ENCODE data around the gene BAG1.

BAG1 gene

DNA sequence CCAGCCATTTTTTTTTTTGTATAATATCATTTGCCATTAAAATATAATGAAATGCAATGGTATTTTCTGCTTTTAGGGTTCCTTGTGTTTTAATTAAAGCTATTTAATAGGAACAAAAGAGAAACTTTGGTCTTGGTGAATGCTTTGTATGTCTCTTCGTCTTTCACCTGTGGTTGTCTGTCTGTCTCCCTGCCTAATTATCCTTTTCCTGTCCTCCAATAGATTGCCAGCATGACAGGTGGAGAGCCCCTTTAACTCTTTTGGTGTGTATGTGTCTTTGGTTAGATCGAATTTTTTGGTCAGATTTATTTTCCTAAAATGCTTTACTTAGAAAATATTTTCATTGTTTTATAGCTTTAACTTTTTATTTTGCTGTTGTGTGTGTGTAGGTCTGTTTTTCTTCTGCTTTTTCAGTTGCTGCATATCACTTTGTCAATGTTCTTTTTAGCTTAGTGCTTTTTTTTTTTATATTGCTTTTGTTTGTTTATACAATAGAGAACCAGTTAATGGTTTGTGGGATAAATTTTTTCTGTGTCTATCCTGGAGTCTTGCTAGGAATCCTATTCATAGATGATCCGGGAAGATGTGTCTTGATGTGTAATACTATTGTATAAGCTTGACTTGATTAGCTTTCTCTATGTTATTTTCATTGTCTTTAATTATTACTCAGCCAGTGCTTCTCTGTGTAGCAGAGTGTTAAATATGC, 8.9 kb upstream of the BAG1 start:
- DNase-seq = no peak

DNA sequence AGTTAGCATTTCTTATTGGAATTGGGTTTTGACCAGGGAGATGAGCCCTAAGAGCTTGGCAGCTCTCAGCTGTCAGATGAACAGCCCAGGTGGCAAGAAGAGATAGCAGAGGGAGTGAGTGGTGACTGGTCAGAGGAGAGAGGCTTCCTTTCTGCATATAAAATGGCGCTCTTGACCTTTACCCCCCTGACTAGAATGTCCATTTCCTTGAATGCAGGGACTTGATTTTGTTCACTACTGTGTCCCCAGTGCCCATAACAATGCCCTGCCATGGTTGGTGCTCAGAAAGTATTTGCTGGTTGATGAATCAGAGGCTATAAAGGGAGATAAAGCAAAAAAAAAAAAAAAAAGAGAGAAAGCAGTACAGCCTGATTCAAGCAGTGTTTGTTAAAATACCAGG, 7.6 kb upstream of the BAG1 start:
- DNase-seq = no peak

DNA sequence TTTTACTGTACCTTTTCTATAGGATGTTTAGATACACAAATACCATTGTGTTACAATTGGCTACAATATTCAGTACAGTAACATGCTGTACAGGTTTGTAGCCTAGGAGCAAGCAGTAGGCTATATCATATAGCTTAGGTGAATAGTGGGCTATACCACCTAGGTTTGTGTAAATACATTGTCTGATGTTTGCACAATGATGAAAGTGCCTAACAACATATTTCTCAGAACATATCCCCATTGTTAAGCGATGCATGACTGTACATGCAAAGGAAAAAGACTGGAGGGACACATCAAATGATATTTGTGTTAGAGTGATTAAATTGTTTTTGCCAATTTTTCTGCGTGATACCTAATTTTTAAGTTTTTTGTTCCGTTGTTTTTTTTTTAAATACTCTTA, 5.6 kb upstream of the BAG1 start:
- DNase-seq = no peak

DNA sequence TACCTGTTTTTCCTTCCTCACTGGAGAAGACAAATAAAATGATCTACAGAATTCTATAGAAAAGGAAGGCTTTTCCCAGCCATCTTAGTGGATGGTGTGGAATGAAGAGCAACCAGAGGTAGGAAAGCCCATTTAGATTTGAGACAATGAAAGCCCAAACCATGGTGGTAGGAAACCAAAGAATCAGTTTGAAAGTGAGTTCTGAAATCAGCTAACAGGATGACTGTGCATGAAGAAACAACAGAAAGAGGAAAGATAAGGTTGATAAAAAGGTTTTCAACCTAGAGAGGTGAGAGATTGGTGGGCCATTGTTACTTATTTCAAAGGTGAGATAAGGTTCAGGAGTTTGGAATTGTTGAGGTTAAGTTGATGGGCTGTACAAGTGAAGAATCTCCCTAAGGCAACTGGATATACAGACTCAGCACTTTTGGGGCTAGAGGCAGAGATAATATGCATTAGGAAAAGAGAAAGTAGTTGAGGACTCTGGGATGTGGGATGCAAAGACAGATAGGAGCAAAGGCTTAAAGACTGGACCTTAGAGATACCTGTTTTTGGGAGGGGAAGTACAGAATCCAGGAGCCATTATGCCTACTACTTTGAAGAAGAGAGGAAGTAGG, 2.8 kb upstream of the BAG1 start:
- no peak for DNase-seq

DNA sequence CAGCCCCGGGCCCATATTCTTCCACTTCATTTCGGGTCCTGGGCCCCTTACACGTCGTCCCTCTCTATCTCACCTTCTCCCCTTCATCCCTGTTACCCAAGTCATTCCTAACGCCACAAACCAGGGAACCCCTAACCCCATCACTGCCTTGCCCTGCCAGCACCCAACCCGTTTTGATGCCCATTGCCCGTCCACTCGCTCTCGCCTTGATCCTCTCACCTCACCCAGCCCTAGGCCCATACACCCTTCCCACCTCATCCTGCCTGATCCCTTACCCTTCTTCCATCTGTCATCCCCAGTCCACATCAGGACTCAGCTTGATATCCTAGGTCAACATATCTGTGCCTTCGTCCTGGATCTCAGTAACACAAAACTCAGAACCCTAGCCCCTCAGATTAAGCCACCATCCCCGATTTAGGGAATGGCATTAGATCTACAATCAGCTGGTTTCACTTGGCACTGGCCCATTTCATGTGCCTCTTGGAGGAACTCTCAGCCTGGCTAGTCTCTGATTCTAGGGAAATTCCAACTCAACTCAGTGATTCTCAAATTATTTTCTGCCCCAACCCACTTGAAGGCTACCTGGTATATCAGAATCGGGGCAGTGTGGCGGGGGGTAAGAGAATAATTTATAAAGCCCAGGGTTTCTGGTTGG, 830 bp upstream of the BAG1 start:
- no peak for DNase-seq

DNA sequence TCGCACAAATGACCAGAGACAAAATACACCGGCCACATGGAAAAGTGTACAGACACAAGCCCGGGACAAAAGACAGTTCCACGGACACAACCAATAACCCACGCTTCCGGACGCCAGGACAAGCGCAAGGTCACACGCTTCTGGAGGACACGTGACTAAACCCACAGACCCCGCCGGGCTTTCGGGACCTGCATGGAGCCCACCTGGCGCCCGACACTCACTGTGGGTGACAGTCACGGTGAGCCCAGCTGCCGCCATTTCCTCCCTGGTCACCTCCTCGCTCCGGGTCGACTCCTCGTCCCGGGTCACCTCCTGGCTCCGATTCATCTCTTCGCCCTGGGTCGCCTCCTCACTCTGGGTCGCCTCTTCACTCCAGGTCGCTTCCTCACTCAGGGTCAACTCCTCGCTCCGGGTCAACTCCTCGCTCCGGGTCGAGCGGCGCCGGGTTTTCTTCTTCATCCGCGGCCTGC, 470 bp downstream of the BAG1 start:
- peak in 2 of 3 experiments; percentile 1 to 60 for DNase-seq

DNA sequence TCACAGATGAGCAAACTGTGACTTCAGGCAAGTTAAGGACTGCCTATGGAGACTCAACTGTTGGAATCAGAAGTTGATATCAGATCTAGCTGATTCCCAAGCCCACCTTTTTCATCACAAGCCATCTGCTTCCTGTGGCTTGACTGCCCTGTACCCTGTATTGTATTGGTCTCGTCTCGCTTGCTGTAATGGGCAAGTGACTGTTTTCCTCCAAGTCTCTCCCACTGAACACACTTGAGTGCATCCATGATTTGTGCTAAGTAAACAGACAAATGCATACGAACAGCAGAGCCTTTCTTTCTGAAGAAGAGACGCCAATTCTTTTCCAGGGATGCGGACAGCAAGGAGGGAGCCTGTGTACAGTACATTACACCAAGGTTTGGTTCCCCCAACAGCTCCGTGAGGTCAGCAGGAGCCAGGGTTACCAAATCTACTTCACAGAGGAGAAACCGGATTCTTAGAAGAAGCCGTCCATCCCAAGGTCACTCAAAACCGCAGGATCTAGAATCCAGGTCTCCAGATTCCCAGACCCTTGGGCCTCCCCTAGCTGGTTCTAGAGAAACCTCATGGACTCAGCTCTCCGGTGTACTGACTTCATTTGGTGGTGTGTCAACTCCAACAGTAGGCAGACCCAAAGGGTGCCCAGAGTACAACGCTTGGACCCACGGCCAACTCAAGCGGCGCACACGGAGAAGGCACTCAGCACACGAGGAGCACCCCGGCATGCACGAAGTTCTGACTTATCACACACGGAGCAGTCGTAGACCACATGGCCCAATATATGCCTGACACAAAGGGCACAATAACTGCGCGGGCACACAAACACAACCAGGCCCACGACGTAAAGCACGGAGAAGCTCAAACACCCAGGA, 1.1 kb downstream of the BAG1 start:
- peak in 2 of 3 experiments; percentile 6 to 59 for DNase-seq

DNA sequence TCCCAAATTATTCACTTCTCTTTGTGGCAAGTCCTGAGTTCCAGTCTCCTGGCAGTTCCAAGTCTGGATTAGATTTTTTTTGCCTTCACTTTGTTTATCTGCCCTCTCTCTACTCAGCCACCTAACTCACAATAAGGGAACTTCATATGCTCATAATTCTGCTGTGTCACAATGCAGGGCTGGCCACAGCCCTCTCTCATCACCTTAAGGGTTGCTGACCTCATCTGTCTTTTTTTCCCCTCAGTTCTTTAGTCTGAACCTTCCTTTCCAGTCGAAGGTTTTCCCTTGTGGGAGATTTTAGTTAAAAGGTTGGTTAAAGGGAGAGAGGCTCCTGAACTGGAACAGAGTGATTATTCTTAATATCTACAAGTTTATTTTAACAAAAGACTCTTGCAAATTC, 4.1 kb downstream of the BAG1 start:
- DNase-seq = no peak

DNA sequence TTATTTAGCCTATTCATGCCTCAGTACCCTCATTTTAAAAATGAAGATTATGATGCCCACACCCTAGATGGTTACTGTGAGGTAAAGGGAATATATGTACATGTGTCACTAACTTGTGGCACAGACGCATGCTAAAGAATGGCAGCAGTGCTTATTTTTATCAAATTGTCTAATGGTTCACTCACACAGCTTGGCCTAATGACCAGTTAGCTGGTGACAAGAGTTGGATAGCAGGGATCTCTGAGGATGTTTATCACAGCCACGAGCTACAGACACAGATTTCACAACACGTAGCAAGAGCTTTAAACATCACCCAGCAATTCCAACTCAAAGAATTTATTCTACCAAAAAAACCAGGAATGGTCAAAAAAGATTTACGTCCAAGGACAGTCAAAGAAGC, 7.2 kb downstream of the BAG1 start:
- no peak for DNase-seq

DNA sequence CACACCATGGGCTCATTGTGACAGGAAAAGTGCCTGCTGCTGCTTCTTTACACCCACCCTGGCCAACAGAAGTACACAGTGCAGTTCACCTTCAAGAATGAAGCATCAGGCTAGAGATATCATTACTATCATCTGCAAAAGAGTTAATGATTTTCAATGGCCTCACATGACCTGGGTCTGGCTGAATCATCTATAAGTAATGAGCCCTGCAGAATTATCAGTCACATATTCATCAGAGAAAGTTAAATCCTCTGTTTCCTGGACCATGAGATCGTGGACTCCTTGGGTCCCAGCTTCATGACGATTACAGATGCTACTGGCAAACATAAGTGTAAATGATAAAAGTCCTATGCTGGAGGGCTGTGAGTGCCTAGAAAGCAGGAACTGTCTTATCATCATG, 8.3 kb downstream of the BAG1 start:
- no peak for DNase-seq

DNA sequence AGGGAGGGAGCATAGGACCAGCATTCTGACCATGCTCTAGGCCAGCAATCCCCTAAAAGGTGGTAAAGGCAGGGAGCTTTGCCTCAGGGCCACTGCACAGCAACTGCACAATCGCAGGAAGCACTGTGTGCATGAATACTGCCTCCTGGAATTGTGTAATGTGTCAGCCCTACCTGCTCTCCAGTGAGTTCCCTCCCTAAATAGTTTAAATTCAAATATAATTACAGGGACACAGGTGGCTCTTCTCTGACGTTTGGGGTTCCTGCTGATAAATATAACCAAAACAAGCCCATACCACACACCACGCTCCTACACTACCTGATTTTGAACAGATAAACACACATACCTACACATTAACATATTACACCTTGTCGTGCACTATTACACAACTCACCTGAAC, 9.0 kb downstream of the BAG1 start:
- DNase-seq = no peak

DNA sequence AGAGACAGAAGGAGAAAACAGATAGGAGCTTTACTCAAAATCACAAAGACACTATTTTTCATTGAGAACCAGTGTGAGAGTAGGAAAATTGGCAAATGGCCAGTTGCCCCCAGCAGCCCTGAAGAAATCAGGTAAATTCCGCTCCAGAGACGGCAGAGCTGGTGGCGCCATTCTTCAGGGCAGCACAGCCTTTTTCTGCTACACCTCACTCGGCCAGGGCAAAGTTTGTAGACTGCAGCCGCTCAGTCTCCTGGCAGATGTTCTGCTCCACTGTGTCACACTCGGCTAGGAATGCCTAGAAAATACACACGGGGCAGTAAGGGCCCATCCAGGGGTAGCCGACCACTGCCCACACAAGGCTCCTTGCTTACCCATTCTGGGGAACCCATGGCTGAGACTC, 9.5 kb downstream of the BAG1 start:
- DNase-seq = no peak

DNA sequence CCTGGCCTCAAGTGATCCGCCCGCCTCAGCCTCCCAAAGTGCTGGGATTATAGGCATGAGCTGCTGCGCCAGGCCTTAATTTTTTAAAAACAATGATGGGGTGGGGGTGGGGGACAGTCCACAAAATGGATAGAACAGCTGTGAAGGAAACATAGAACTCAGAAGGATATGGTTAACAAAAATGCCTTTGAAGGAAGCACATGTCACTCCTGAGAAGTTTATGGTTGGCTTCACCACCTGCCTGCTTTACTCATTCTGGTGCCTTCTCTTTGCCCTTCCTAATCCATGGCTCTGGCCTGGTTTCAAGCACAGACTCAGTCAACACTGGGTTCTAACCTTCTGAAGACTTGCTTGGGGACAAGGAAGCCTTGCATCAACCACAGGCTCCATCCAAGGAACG, 10.3 kb downstream of the BAG1 start:
- DNase-seq = no peak

DNA sequence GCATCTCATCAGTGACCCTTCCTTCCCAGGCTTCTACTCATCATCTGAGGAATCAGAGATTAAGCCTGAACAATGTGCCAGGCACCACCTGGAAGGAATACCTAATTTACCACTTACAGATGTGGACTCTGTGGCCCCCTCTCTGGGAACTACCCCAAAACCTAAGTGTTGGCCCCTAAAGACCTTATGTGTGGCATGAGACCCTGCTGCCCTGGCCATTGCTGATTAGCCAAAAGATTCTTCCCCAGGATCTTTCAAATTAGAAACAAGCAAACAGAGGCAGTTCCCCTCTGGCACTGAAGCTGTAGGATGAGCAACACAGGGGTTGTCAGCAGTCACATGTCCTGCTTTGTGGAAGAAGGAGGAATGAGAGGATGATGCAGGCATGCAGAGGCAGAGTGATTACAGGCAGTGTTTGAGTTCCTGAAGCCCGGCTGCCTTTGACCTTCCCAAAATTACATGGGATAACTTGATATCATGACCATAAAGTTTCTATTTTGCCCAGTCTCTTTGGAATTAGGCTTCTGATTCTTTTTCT, 14.0 kb downstream of the BAG1 start:
- no peak for DNase-seq

DNA sequence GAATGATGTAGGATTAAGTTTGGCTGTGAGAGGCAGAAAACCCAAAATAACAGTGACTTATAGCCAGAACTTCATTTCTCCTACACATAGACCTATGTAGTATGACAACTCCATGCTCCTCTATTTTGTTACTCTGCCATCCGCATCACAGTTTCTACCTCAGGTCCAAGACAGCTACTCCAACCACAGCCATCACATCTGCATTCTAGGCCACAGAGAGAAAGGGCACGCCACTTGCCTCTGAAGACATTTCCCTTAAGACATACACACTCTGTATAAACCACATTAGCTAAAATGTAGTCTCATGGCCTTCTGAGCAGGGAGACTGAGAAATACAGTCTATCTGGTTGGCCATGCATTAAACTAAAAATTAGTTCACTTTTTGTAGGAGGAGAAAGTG, 14.5 kb downstream of the BAG1 start:
- no peak for DNase-seq

DNA sequence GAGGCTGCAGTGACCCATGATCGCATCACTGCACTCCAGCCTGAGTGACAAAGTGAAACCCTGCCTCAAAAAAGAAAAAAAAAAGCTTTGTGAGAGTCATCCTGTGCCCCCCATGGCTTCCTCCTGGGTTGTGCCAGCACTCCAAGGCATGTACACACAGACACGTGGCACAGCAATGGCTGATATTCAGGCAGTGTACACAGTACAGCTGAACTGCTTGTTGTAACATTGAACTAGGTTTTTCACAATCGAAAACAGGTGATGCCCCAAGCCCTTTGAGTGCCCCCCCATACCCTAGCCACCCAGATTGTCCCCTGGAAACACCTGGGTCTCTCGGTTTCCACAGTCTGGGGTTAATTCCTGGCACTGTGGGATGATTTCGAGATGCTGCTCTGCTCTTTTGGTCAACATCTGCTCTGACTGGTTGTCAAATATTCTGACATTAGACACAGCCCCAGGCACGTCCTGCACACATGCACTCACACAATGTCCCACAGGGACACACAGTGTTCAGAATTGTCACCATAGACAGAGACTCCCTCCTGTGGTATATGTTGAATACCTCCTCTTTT, 15.3 kb downstream of the BAG1 start:
- no peak for DNase-seq

DNA sequence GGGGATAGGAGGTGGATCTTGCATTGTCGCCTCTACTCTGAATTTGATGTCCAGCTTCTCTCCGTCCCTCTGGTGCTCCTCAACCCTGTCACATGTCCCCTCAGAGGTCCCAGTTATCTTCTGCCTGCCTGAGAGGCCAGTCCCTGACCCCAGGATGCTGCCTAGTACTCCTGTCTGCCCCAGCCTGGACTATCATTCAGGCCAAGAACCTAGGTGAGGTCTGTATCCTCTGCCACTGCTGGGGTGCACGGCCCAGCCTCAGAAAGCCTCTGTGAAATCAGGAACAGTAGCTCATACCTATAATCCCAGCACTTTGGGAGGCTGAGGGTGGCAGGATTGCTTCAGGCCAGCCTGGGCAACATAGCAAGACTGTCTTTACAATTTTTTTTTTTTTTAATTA, 15.9 kb downstream of the BAG1 start:
- DNase-seq = no peak

DNA sequence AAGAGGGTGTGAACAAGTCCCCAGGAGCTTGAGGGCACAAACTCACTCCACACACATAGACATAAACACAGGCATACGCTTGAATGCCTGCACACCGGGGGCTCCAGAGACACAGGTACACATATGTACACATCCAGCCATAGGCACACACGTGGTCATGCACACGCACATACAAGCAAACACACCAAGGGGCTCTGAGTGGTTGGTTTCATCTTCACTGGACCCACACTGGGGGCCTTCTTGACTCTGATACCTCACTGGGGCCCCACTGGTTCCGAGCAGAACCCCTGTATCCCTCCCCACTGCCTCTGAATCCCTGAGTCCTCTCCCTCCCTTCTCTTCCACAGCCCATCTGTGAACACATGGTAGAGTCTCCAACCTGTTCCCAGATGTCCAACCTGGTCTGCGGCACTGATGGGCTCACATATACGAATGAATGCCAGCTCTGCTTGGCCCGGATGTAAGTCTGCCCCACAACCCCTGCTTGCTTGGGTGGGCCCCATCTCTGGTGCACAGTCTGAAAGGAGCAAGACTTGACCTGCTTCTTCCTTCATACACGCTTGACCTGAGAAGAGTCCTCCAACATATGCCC, 18.1 kb downstream of the BAG1 start:
- no peak for DNase-seq

DNA sequence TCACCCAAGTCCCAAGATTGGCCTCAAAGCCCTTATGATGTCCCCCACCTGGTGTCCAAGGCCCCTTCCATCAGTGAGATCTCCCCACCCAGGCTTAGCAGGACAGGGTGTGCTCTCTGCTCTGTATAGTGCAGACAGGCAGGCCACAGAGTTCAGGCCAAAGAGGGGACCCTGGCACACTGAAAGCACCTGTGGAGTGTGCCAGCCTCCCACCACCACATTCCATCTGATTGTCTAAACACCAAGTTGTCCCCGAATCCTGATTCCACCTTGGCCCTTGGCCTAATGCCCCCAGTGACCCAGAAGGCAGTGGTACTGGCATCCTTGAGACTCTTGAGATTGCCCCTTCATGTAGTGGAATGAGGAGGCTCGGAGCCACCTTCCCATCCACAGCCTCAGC, 19.2 kb downstream of the BAG1 start:
- no peak for DNase-seq

DNA sequence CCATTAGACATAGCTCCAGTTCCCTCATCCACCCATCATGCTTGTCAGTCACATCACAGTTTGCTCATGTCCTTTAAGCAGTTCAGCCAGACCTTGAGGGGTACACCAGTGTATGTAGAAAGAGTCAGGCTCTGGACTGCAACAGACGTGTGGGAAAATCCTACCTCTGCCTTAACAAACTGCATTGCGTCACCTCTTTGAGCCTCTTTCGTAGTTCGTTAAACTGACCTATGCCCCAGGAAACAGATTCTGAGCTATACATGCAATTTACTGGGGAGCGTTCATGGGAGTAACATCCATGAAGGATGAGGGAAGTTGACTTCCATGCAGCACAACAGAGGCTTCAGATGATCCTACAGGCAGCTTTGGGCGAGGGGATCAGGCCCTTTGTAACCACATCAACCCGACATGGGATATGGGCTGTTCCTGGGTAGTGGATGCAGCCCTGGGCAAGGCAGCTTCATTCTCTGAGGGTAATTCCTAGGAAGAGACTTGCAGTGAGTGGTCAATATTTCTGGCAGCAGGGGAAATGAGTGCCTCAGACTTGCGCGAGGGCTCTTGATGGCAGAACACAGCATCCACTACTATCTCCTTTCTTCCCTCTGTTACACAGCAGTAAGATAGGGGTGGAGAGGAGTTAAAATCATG, 20.2 kb downstream of the BAG1 start:
- no peak for DNase-seq

DNA sequence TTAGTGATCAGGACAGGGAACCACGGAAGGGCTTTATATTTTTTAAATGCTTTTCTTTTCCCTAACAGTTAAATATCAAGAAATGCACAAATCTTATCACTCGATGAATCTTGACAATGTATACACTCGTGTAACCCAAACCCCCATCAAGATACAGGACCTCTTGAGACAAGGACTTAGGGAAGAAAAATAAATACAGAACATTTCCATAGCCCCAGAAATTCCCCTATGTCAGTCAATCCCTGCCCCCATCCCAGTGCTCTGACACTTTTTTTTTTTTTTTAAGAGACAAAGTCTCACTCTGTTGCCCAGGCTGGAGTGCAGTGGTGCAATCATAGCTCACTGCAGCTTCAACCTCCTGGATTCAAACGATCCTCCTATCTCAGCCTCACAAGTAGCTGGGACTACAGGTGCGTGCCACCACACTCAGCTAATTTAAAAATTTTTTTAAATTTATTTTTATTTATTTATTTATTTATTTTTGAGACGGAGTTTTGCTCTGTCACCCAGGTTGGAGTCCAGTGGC, 21.8 kb downstream of the BAG1 start:
- no peak for DNase-seq

DNA sequence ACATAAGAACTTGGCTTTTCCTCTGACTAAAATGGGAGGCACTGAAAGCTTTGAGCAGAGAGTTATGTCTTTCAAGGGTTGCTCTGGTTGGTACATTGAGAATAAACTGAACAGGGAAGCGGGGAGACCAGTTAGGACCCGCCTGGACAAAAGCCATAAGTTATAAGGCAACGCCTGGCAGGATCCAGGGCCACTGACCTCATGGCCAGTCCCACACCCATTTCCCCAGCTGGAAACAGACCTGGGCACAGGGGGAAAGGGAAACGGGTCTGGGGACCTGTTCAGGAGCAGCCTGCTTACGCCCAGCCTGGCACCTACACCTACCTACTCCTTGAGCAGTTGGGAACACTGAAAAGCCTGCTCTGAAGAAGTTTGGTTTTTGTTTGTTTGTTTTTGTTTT, 23.2 kb downstream of the BAG1 start:
- DNase-seq = no peak
